A673 (cell line): ENCODE data around the gene IL6R.

ENCODE experiments used
- CTCF ChIP-seq: fragments of 300-800, 200-600 bp; sonication (generic); conservative IDR thresholded peaks from 2 replicates; pipeline ENCODE4 v1.5.1; 2017; ENCODE audit warnings: low read depth, mild to moderate bottlenecking, antibody characterized with exemption, low read length, moderate library complexity, mixed read lengths
- EZH2 ChIP-seq: fragments of 200-600 bp; sonication (generic); IDR thresholded peaks from 2 replicates; pipeline ENCODE4 v1.6.1; 2017; ENCODE audit warnings: borderline replicate concordance, low read depth, mild to moderate bottlenecking, mixed read lengths, antibody characterized with exemption, low read length; ENCODE audit not compliant: poor library complexity, severe bottlenecking

GRCh38 chr1:154485106-154485505 lies 80.0 kb downstream of the IL6R start:
- TF ChIP-seq CTCF (no peak), EZH2 (no peak)
